ENCODE measurements around the gene CUTA.

GRCh38 chr6:33442283-33442682 lies 24.4 kb upstream of the CUTA start:
- no peak for TF ChIP-seq TAF1 (IDR thresholded peaks at IDR 0.05; ENCODE audit: borderline replicate concordance, low read depth, low read length)
- no peak for TF ChIP-seq POLR2A (IDR thresholded peaks at IDR 0.05; ENCODE audit: low read depth, low read length)
